ENCODE data around the gene ACP7. TPM values are rescaled to one million over a fixed set of nuclear protein-coding genes. Genes with fewer than 3 reads are reported as not detected.

ACP7 gene
- total and polyA plus RNA-seq, 9 of the 15 experiments (the other 6 are each of a cell fraction or from before 2014, with no cell fraction given): not detected

DNA sequence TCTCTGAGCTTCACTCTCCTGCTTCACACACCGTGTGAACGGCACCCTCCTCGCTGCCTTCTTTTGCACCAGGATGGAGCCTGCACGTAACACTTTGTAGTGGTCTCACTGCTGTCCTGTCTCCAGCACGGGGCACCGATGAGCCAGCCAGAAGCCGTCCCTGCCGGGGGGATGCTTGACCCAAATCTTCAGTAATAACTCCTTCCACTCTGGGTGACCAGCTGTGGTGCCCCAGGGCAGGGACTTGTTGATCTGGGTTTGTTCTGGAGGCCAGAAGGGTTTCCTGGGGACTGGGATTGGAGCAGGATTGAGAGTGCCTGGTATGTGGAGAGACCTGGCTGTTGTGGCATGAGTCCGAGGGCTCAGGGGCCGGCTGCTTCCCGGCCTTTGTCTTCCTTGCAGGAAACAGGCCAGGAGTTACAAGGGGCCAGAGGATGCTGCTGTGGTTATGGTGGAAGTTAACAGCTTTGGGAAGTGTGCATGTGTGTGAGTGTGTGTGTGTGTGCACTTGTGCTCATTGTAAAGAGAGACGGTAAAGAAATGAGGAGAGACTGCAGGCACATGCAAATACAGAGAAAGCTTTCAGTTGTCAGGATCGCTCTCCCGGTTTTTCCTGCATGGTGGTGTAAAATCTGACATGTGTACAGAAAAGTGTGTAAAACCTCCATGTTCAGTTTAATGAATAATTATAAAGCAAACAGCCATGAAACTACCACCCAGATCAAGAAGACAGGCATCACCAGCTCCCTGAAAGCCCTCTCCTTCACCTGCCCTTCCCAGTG, 60.3 kb downstream of the ACP7 start:
- H3K79me2 ChIP-seq (ENCODE audit: control insufficient read depth, insufficient read depth, low read length): peaks cover 67% of the 10 kb centered on the region
- TF ChIP-seq SAFB2 (IDR thresholded peaks at IDR 0.05; ENCODE audit: borderline replicate concordance, low read depth, low read length, severe bottlenecking) (no peak), CEBPG (CRISPR knock-in tag; IDR thresholded peaks at IDR 0.05) (no peak), CEBPG (tag; conservative IDR thresholded peaks at IDR 0.05 in 1 of 2, IDR thresholded peaks at IDR 0.05 in 1 of 2) (no peak), ZBTB33 (CRISPR knock-in tag; IDR thresholded peaks at IDR 0.05) (no peak), NCOA6 (IDR thresholded peaks at IDR 0.05) (no peak), GTF2E2 (tag; IDR thresholded peaks at IDR 0.05) (no peak), ZNF408 (CRISPR knock-in tag; IDR thresholded peaks at IDR 0.05; ENCODE audit: low read depth) (no peak), ARID1B (IDR thresholded peaks at IDR 0.05) (no peak), ZNF589 (CRISPR knock-in tag; IDR thresholded peaks at IDR 0.05; ENCODE audit: low read depth) (no peak), HNRNPH1 (optimal IDR thresholded peaks at IDR 0.05; ENCODE audit: low read depth, low read length) (no peak), RNF2 (IDR thresholded peaks at IDR 0.05) (no peak), XRCC4 (IDR thresholded peaks at IDR 0.05; ENCODE audit: extremely low read depth, insufficient read depth, insufficient read length) (no peak), ETV1 (tag; conservative IDR thresholded peaks at IDR 0.05; ENCODE audit: low read depth) (no peak), ZNF282 (CRISPR knock-in tag; IDR thresholded peaks at IDR 0.05) (no peak)
- TF ChIP-seq, protein P1, sequence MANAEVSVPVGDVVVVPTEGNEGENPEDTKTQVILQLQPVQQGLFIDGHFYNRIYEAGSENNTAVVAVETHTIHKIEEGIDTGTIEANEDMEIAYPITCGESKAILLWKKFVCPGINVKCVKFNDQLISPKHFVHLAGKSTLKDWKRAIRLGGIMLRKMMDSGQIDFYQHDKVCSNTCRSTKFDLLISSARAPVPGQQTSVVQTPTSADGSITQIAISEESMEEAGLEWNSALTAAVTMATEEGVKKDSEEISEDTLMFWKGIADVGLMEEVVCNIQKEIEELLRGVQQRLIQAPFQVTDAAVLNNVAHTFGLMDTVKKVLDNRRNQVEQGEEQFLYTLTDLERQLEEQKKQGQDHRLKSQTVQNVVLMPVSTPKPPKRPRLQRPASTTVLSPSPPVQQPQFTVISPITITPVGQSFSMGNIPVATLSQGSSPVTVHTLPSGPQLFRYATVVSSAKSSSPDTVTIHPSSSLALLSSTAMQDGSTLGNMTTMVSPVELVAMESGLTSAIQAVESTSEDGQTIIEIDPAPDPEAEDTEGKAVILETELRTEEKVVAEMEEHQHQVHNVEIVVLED (CRISPR knock-in tag; IDR thresholded peaks at IDR 0.05): no peak
- no peak for FAIRE-seq
- 73% methylated on average over 13 of the region's 14 CpGs for WGBS (ENCODE audit: insufficient coverage, low coverage, missing lambda C conversion rate)
- intact Hi-C loops (cut with micrococcal nuclease): no loop called here
- ChIA-PET CTCF (ENCODE audit: low intra/inter-chr PET ratio) (no interaction called here), POLR2A (interaction anchor here (0.7 to 2.6 kb wide), 5 partner anchors 8 to 305 kb away, joined by 3 to 13 read pairs (median 3); no protein-coding TSS in a partner anchor)
- peaks cover 15 to 40% of the 10 kb centered on the region in 2 experiments for H3K4me1 ChIP-seq (replicated peaks in 1 of 2; ENCODE audit: control insufficient read depth in 2 of 2, insufficient read depth in 2 of 2, low read length in 2 of 2)
- no peak for ATAC-seq
- no peaks in the 10 kb centered on the region for H3K36me3 ChIP-seq (ENCODE audit: control insufficient read depth, insufficient read depth, low read length)
- H3K27ac ChIP-seq (ENCODE audit: extremely low read depth, low read depth, low read length): no peak overlapping the region
- DNase-seq (ENCODE audit: extremely low read depth in 1 of 4, low spot score in 3 of 4): no peak
- no peak overlapping the region for H3K4me2 ChIP-seq (ENCODE audit: insufficient read depth, low read length)
- peaks cover 35% of the 10 kb centered on the region for H4K20me1 ChIP-seq (replicated peaks; ENCODE audit: control insufficient read depth, insufficient read depth, low read length)
- peaks cover 8% of the 10 kb centered on the region for H3K9me1 ChIP-seq (ENCODE audit: control insufficient read depth, insufficient read depth, low read length)
- no peaks in the 10 kb centered on the region for H3K27me3 ChIP-seq (ENCODE audit: control insufficient read depth in 2 of 2, insufficient read depth in 2 of 2, low read length in 2 of 2)
- in situ Hi-C loops (cut with MboI): no loop called here
- H3K4me3 ChIP-seq: no peak overlapping the region
- H2AFZ ChIP-seq (ENCODE audit: low read depth, low read length): no peak overlapping the region
- H3K9ac ChIP-seq (ENCODE audit: insufficient read depth in 1 of 2, low read depth in 2 of 2, low read length in 2 of 2): peak overlapping the region in 1 of 2 experiments; percentile 71; a peak in 2 of 4 replicates
- H3K9me3 ChIP-seq (replicated peaks; ENCODE audit: control insufficient read depth, insufficient read depth, low read depth, low read length): no peaks in the 10 kb centered on the region
- no TSS peak for BruUV-seq (replicated peaks)

All from K562 (cell line).